SK-N-SH (cell line): Measurements from ENCODE around the gene LINGO3. TPM values are rescaled to one million over a fixed set of nuclear protein-coding genes. Genes with fewer than 3 reads are reported as not detected.

ENCODE experiments used
- CTCF ChIA-PET: fragments of 300-600, 350-600 bp; formaldehyde crosslinking; extraction: SDS; loops from one replicate; lab custom pipeline; 2021; lab: Yijun Ruan, JAX
- POLR2A ChIA-PET: fragments of 350-600 bp; sonication (Branson Sonifier 250); formaldehyde crosslinking; extraction: SDS; loops from one replicate; lab custom pipeline; 2020; ENCODE audit warnings: antibody characterized with exemption, inconsistent platforms; lab: Yijun Ruan, JAX
- DNase-seq: peaks from one replicate; pipeline ENCODE4 v3.0.0; 2012
- H2AFZ ChIP-seq: fragments of 200-600 bp; sonication (generic); 2 replicates; pipeline ENCODE4 v1.8.1; 2016; ENCODE audit warnings: antibody characterized with exemption, mild to moderate bottlenecking, low read depth
- H3F3A ChIP-seq: fragments of 200-600 bp; sonication (generic); replicated peaks from 2 replicates; pipeline ENCODE3; 2016; ENCODE audit warnings: antibody characterized with exemption, mild to moderate bottlenecking; ENCODE audit not compliant: insufficient read depth
- H3K27ac ChIP-seq, 2 experiments: fragments of 200-500 bp in 1 of 2; fragments of 200-600 bp in 1 of 2; sonication (Bioruptor generic) in 1 of 2; sonication (generic), shearing (Covaris generic) in 1 of 2; 2 replicates each; pipeline versions ENCODE4 v1.5.1 to v1.6.1; 2014 to 2016; ENCODE audit warnings: low read depth in 2 of 2, inconsistent platforms in 1 of 2, low read length in 1 of 2, mild to moderate bottlenecking in 1 of 2, mixed read lengths in 1 of 2
- H3K27me3 ChIP-seq: fragments of 200-600 bp; sonication (generic), shearing (Covaris generic); 2 replicates; pipeline ENCODE4 v1.6.1; 2016; ENCODE audit warnings: mixed run types; ENCODE audit not compliant: insufficient read depth
- H3K36me3 ChIP-seq, 2 experiments: fragments of 200-500 bp in 1 of 2; fragments of 200-600 bp in 1 of 2; sonication (Bioruptor generic) in 1 of 2; sonication (generic) in 1 of 2; replicated peaks in 1 of 2; 2 replicates each; pipeline versions ENCODE3 to v1.5.1; 2014 to 2016; ENCODE audit warnings: low read length in 1 of 2, mild to moderate bottlenecking in 1 of 2; ENCODE audit not compliant: insufficient read depth in 2 of 2, control insufficient read depth in 1 of 2
- H3K4me1 ChIP-seq, 2 experiments: fragments of 200-500 bp in 1 of 2; fragments of 200-600 bp in 1 of 2; sonication (Bioruptor generic) in 1 of 2; sonication (generic), shearing (Covaris generic) in 1 of 2; 2 replicates each; pipeline versions ENCODE4 v1.5.1 to v1.6.1; 2014 to 2016; ENCODE audit warnings: low read depth in 1 of 2, low read length in 1 of 2, mixed run types in 1 of 2; ENCODE audit not compliant: insufficient read depth in 2 of 2, control insufficient read depth in 1 of 2
- H3K4me2 ChIP-seq: fragments of 200-600 bp; sonication (generic), shearing (Covaris generic); 2 replicates; pipeline ENCODE4 v1.6.1; 2017; ENCODE audit warnings: mixed run types
- H3K4me3 ChIP-seq, 2 experiments: fragments of 200-500 bp in 1 of 2; fragments of 200-600 bp in 1 of 2; sonication (Bioruptor generic) in 1 of 2; sonication (generic), shearing (Covaris generic) in 1 of 2; 2 replicates each; pipeline versions ENCODE4 v1.5.1 to v1.8.1; 2014 to 2016; ENCODE audit warnings: low read depth in 2 of 2, inconsistent platforms in 1 of 2, low read length in 1 of 2, mild to moderate bottlenecking in 1 of 2, mixed read lengths in 1 of 2, moderate library complexity in 1 of 2
- H3K79me2 ChIP-seq: fragments of 200-600 bp; sonication (generic); 2 replicates; pipeline ENCODE4 v1.8.1; 2017; ENCODE audit warnings: mild to moderate bottlenecking; ENCODE audit not compliant: insufficient read depth
- H3K9ac ChIP-seq: fragments of 200-600 bp; sonication (generic); 2 replicates; pipeline ENCODE4 v1.6.1; 2017; ENCODE audit warnings: mixed run types
- H3K9me2 ChIP-seq: fragments of 200-600 bp; sonication (generic); 2 replicates; pipeline ENCODE4 v1.6.1; 2017; ENCODE audit warnings: mixed run types
- H3K9me3 ChIP-seq: fragments of 200-600 bp; sonication (generic); 2 replicates; pipeline ENCODE4 v1.6.1; 2017; ENCODE audit warnings: mixed run types, mild to moderate bottlenecking, moderate library complexity
- H4K20me1 ChIP-seq: fragments of 200-600 bp; sonication (generic); 2 replicates; pipeline ENCODE4 v1.6.1; 2017; ENCODE audit warnings: mild to moderate bottlenecking, mixed run types; ENCODE audit not compliant: insufficient read depth
- FOSL2 ChIP-seq: IDR thresholded peaks from 2 replicates; pipeline ENCODE4 v1.4.0; 2012; ENCODE audit warnings: low read depth, mild to moderate bottlenecking, moderate library complexity, borderline replicate concordance
- FOXJ3 ChIP-seq: sonication (generic); formaldehyde crosslinking; IDR thresholded peaks from 2 replicates; pipeline ENCODE4 v1.5.1; 2020; ENCODE audit warnings: mild to moderate bottlenecking, missing genetic modification reagents
- GABPA ChIP-seq: IDR thresholded peaks from 2 replicates; pipeline ENCODE4 v1.4.0; 2012; ENCODE audit warnings: low read depth, mild to moderate bottlenecking
- GATA2 ChIP-seq: sonication (generic); formaldehyde crosslinking; IDR thresholded peaks from 2 replicates; pipeline ENCODE4 v1.5.0; 2020; ENCODE audit warnings: mild to moderate bottlenecking, missing genetic modification reagents
- JUND ChIP-seq: IDR thresholded peaks from 2 replicates; pipeline ENCODE4 v1.4.0; 2012
- MAX ChIP-seq: IDR thresholded peaks from 2 replicates; pipeline ENCODE4 v1.4.0; 2012; ENCODE audit warnings: low read depth
- MEF2A ChIP-seq: IDR thresholded peaks from 2 replicates; pipeline ENCODE4 v1.4.0; 2012; ENCODE audit warnings: low read depth, borderline replicate concordance
- NFIC ChIP-seq: IDR thresholded peaks from 2 replicates; pipeline ENCODE4 v1.4.0; 2012; ENCODE audit warnings: borderline replicate concordance
- NRF1 ChIP-seq: IDR thresholded peaks from 2 replicates; pipeline ENCODE4 v1.6.1; 2012; ENCODE audit warnings: low read depth, mild to moderate bottlenecking, low read length
- POLR2AphosphoS5 ChIP-seq: IDR thresholded peaks from 2 replicates; pipeline ENCODE4 v1.6.1; 2012; ENCODE audit warnings: low read depth, low read length
- RAD21 ChIP-seq: IDR thresholded peaks from 2 replicates; pipeline ENCODE4 v1.6.1; 2012; ENCODE audit warnings: mild to moderate bottlenecking, low read length
- RCOR1 ChIP-seq: fragments of 150-350 bp; IDR thresholded peaks from 2 replicates; pipeline ENCODE4 v1.6.1; 2017; ENCODE audit warnings: antibody characterized with exemption, low read length
- RFX5 ChIP-seq: IDR thresholded peaks from 2 replicates; pipeline ENCODE4 v1.6.1; 2012; ENCODE audit warnings: mild to moderate bottlenecking, improper control_type of control experiment, low read length
- RXRA ChIP-seq: IDR thresholded peaks from 2 replicates; pipeline ENCODE4 v1.4.0; 2012; ENCODE audit warnings: low read depth, mild to moderate bottlenecking, borderline replicate concordance
- TEAD4 ChIP-seq: IDR thresholded peaks from 2 replicates; pipeline ENCODE4 v1.4.0; 2012; ENCODE audit warnings: mild to moderate bottlenecking, borderline replicate concordance; ENCODE audit not compliant: insufficient read depth
- WGBS: methylation state at CpG from one replicate; pipeline ENCODE4 v1.1.6; 2017; ENCODE audit warnings: low lambda C conversion rate; 5-methylcytosine and 5-hydroxymethylcytosine counted together
- polyA plus RNA-seq, 3 experiments: library from polyadenylated mRNA; depleted of rRNA; stranded (reverse); fragments of >200 nt; gene quantifications; 2 replicates each; pipeline ENCODE4 v1.2.3, GENCODE V29; 2012
- TF ChIP-seq, protein P1 (sequence below): IDR thresholded peaks from 2 replicates; pipeline ENCODE4; 2012
- TF ChIP-seq, protein P2 (sequence below): IDR thresholded peaks from 2 replicates; pipeline ENCODE4 v1.4.0; 2012; ENCODE audit warnings: low read depth, borderline replicate concordance

Gene LINGO3
- polyA plus RNA-seq, 1 of the 3 experiments (the other 2 are of a cell fraction), result not detected

- 89% methylated on average over 24 of the region's 26 CpGs for WGBS
- POLR2A ChIA-PET, result interaction anchor here (0.8 kb wide), 1 partner anchor 127 kb away, joined by 4 read pairs; no protein-coding TSS in a partner anchor
- TF ChIP-seq RFX5, result no peak
- TF ChIP-seq GATA2 (CRISPR knock-in tag), result no peak
- no peak for TF ChIP-seq RXRA
- no peak for TF ChIP-seq MEF2A
- TF ChIP-seq GABPA, result no peak
- TF ChIP-seq TEAD4, result no peak
- TF ChIP-seq FOXJ3 (CRISPR knock-in tag), result no peak
- TF ChIP-seq NFIC, result no peak
- TF ChIP-seq, protein P1, sequence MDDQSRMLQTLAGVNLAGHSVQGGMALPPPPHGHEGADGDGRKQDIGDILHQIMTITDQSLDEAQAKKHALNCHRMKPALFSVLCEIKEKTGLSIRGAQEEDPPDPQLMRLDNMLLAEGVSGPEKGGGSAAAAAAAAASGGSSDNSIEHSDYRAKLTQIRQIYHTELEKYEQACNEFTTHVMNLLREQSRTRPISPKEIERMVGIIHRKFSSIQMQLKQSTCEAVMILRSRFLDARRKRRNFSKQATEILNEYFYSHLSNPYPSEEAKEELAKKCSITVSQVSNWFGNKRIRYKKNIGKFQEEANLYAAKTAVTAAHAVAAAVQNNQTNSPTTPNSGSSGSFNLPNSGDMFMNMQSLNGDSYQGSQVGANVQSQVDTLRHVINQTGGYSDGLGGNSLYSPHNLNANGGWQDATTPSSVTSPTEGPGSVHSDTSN, result no peak
- no peak for TF ChIP-seq FOSL2
- TF ChIP-seq RCOR1, result no peak
- TF ChIP-seq POLR2AphosphoS5, result no peak
- TF ChIP-seq, protein P2, sequence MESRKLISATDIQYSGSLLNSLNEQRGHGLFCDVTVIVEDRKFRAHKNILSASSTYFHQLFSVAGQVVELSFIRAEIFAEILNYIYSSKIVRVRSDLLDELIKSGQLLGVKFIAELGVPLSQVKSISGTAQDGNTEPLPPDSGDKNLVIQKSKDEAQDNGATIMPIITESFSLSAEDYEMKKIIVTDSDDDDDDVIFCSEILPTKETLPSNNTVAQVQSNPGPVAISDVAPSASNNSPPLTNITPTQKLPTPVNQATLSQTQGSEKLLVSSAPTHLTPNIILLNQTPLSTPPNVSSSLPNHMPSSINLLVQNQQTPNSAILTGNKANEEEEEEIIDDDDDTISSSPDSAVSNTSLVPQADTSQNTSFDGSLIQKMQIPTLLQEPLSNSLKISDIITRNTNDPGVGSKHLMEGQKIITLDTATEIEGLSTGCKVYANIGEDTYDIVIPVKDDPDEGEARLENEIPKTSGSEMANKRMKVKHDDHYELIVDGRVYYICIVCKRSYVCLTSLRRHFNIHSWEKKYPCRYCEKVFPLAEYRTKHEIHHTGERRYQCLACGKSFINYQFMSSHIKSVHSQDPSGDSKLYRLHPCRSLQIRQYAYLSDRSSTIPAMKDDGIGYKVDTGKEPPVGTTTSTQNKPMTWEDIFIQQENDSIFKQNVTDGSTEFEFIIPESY, result no peak
- TF ChIP-seq JUND, result no peak
- no peak for TF ChIP-seq MAX
- no peak for TF ChIP-seq RAD21
- TF ChIP-seq NRF1, result no peak
Measured at GRCh38 chr19:2280633-2281264, 27.2 kb downstream of the LINGO3 start.

More at GRCh38 chr19:2280633-2281264, 27.2 kb downstream of the LINGO3 start:
- Histone ChIP-seq H2AFZ (no peak overlapping the region), H4K20me1 (no peaks in the 10 kb centered on the region), H3K4me1 (peaks cover 0 to 8% of the 10 kb centered on the region in 2 experiments; a peak in 1 of 4 replicates), H3K9ac (no peak overlapping the region), H3K27ac (no peak overlapping the region), H3F3A (peaks cover 3% of the 10 kb centered on the region), H3K36me3 (no peaks in the 10 kb centered on the region), H3K4me2 (no peak overlapping the region), H3K9me3 (no peaks in the 10 kb centered on the region), H3K79me2 (peaks cover 4% of the 10 kb centered on the region; the same call in 1 of the 2 replicates), H3K27me3 (no peaks in the 10 kb centered on the region), H3K4me3 (no peak overlapping the region), H3K9me2 (no peaks in the 10 kb centered on the region)
- CTCF ChIA-PET, result interaction anchor here (11.9 kb wide), 1 partner anchor 32 kb away, joined by 284 read pairs; the partner anchor contains the start of gene LINGO3
- no peak for DNase-seq
